ENCODE results near the gene VPS36. TPM values are rescaled to one million over a fixed set of nuclear protein-coding genes. Genes with fewer than 3 reads are reported as not detected.

VPS36 gene
- total and polyA plus RNA-seq, 9 of the 15 experiments (the other 6 are each of a cell fraction or from before 2014, with no cell fraction given) = 8.4 to 30.6 (median 23.7) TPM

DNA sequence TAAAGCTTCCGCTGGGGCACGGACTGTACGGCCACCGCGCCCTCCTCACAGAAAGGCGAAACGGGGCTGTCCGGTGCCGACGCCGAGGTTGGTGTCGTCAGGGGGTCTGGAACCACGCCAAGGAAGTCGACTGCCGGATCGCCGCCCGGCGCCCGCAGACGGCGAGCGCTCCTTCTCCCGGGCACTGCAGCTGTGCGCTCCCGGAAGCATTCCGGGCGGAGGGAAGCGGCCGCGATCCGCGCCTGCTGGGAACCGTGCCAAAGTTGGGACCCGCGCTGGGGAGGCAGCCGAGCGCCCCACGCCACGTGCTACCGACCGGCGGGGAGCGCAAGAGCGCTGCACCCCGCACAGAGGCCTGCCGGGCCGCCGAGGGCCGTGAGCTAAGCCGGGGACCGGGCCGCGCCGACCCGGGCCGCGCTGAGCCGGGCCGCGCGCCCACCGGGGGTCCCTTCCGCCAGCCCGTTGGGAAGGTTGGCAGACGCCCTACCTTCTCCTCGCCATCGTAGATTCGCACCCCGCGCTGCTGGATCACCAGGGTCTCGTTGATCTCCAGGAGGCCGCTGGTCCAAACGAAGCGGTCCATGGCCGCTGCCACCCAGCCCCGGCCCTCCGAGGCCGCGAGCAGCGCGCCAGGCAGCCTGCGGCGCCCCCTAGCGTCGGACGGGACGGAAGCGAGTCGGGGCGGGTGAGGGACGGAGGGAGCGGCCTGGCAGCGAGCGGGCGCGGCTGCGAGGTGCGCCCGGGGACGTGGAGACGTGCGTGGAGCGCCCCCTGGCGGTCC, at the start of gene VPS36 (continued):
- TF ChIP-seq CBFB (CRISPR knock-in tag; IDR thresholded peaks at IDR 0.05) = no peak
- 0 out of 2 replicates have a peak, but pooled peaks have one; percentile 51 for TF ChIP-seq E2F1 (CRISPR knock-in tag; IDR thresholded peaks at IDR 0.05)
- TF ChIP-seq PRPF4 (IDR thresholded peaks at IDR 0.05; ENCODE audit: insufficient read depth, low read depth, low read length, poor library complexity, severe bottlenecking) = no peak
- TF ChIP-seq ZNF766 (CRISPR knock-in tag; conservative IDR thresholded peaks at IDR 0.05) = 0 out of 2 replicates have a peak, but pooled peaks have one; percentile 58
- peak; percentile 61; the same call in 1 of the 2 replicates for TF ChIP-seq CREB3L1 (IDR thresholded peaks at IDR 0.05; ENCODE audit: borderline replicate concordance, low read depth)
- 0 out of 2 replicates have a peak, but pooled peaks have one; percentile 12 for TF ChIP-seq RBM34 (IDR thresholded peaks at IDR 0.05; ENCODE audit: borderline replicate concordance, insufficient read depth, low read length)
- TF ChIP-seq L3MBTL2 (IDR thresholded peaks at IDR 0.05) = peak; percentile 84
- TF ChIP-seq MIER1 (IDR thresholded peaks at IDR 0.05; ENCODE audit: low read depth) = no peak
- TF ChIP-seq TCFL5 (CRISPR knock-in tag; conservative IDR thresholded peaks at IDR 0.05) = no peak
- no peak for TF ChIP-seq TEAD2 (tag; IDR thresholded peaks at IDR 0.05)
- TF ChIP-seq THAP12 (CRISPR knock-in tag; IDR thresholded peaks at IDR 0.05) = peak; percentile 58; the same call in 1 of the 2 replicates
- no peak for TF ChIP-seq RFX7 (CRISPR knock-in tag; IDR thresholded peaks at IDR 0.05)
- no peak for TF ChIP-seq SRSF9 (IDR thresholded peaks at IDR 0.05; ENCODE audit: borderline replicate concordance, low read depth, low read length)
- TF ChIP-seq DACH1 (IDR thresholded peaks at IDR 0.05; ENCODE audit: partially characterized antibody) = no peak
- no peak for TF ChIP-seq ZBTB8A (IDR thresholded peaks at IDR 0.05; ENCODE audit: partially characterized antibody)
- no peak for TF ChIP-seq STAT5B (CRISPR knock-in tag; IDR thresholded peaks at IDR 0.05)
- TF ChIP-seq MECOM (CRISPR knock-in tag; IDR thresholded peaks at IDR 0.05) = no peak
- TF ChIP-seq PML (IDR thresholded peaks at IDR 0.05; ENCODE audit: low read length) = peak; percentile 63; the same call in 1 of the 2 replicates
- no peak for TF ChIP-seq PHF21A (IDR thresholded peaks at IDR 0.05; ENCODE audit: borderline replicate concordance, low read depth)
- no peak for TF ChIP-seq SMAD2 (IDR thresholded peaks at IDR 0.05; ENCODE audit: low read depth, low read length)
- no peak for TF ChIP-seq ZNF395 (CRISPR knock-in tag; IDR thresholded peaks at IDR 0.05)
- TF ChIP-seq HDGF (IDR thresholded peaks at IDR 0.05) = no peak
- 0 out of 2 replicates have a peak, but pooled peaks have one; percentile 36 for TF ChIP-seq HDAC8 (tag; IDR thresholded peaks at IDR 0.05)
